Epithelial cell of esophagus (primary cell): ENCODE measurements around the gene KCNK7.
A peak's percentile ranks its signal among the peaks of the same experiment; 100 is the strongest.
"Not testable (repeated sequence)": the region's sequence is repeated elsewhere in the genome, so short reads cannot be mapped to it uniquely, and the experiment has no call there.

ENCODE experiments used
- DNase-seq: peaks from one replicate; pipeline ENCODE4 v3.0.0; 2010; ENCODE audit warnings: low read depth
- H3K4me3 ChIP-seq: 2 replicates; pipeline ENCODE4 v1.5.1; 2011; ENCODE audit warnings: mild to moderate bottlenecking, low read length, control low read depth
- TF ChIP-seq, protein P1 (sequence below): IDR thresholded peaks from 2 replicates; pipeline ENCODE4 v1.5.1; 2011; ENCODE audit warnings: low read depth, mild to moderate bottlenecking, low read length, control low read depth, inconsistent platforms; ENCODE audit not compliant: insufficient read depth; ENCODE audit errors: missing control alignments

KCNK7 gene

DNA sequence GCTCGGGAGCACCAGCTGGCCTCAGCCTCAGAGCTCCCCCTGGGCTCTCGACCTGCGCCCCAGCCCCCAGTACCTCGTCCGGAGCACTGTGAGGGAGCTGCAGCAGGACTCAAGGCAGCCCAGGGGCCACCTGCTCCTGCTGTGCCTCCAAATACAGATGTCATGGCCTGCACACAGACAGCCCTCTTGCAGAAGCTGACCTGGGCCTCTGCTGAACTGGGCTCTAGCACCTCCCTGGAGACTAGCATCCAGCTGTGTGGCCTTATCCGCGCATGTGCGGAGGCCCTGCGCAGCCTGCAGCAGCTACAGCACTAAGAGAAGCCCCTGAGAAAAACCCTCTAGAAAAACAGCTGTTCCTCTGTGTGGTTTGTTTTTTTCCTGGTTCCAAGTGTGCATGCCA, 24.2 kb downstream of the KCNK7 start:
- TF ChIP-seq, protein P1, sequence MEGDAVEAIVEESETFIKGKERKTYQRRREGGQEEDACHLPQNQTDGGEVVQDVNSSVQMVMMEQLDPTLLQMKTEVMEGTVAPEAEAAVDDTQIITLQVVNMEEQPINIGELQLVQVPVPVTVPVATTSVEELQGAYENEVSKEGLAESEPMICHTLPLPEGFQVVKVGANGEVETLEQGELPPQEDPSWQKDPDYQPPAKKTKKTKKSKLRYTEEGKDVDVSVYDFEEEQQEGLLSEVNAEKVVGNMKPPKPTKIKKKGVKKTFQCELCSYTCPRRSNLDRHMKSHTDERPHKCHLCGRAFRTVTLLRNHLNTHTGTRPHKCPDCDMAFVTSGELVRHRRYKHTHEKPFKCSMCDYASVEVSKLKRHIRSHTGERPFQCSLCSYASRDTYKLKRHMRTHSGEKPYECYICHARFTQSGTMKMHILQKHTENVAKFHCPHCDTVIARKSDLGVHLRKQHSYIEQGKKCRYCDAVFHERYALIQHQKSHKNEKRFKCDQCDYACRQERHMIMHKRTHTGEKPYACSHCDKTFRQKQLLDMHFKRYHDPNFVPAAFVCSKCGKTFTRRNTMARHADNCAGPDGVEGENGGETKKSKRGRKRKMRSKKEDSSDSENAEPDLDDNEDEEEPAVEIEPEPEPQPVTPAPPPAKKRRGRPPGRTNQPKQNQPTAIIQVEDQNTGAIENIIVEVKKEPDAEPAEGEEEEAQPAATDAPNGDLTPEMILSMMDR: no peak
- H3K4me3 ChIP-seq: peak overlapping the region; percentile 93
- DNase-seq: no peak

DNA sequence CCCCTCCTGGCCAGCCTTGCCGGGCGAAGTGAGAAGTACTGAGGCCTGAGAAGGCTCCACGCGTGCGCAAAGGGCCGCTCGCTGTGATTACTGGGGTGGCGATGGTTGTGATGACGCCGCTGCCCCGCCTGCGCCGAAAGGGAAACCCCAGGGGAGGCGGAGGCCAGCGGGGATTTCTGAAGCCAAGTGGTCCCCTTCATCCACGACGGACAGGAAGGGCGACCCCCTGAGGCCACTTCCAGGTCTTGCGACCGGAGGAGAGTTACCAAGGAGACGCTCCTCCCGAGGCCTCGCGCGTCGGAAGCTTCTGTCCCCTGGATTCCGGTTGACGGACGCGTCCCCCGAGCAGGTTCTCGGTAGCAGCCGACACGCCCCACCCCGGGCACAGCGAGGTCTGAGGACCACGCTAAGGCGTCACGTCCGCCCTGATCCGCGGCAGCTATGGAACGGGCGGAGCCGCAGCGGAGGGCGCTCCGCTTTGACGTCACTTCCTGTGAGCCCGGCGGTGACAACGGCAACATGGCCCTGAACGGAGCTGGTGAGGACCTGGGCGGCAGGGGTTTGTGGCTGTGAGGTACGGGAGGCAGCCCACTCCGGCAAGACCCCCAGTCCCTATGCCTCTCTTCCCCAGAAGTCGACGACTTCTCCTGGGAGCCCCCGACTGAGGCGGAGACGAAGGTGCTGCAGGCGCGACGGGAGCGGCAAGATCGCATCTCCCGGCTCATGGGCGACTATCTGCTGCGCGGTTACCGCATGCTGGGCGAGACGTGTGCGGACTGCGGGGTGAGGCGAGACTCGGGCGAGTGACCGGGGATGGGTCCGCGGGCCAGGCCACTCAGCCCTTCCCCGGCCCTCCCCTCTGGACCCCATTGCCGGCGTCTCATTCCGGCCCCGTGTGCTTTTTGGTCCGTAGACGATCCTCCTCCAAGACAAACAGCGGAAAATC, 25.4 kb downstream of the KCNK7 start, which contains the start of gene ZNRD2:
Gene ZNRD2, plus strand, starts transcription at position 505 of the 946 bp plus-strand sequence. Its CDS starts 15 bp downstream, at position 520.
- TF ChIP-seq, protein P1: peak; percentile 17
- peak; percentile 99 for DNase-seq
- H3K4me3 ChIP-seq: peak within 1 kb of the TSS; percentile 93

DNA sequence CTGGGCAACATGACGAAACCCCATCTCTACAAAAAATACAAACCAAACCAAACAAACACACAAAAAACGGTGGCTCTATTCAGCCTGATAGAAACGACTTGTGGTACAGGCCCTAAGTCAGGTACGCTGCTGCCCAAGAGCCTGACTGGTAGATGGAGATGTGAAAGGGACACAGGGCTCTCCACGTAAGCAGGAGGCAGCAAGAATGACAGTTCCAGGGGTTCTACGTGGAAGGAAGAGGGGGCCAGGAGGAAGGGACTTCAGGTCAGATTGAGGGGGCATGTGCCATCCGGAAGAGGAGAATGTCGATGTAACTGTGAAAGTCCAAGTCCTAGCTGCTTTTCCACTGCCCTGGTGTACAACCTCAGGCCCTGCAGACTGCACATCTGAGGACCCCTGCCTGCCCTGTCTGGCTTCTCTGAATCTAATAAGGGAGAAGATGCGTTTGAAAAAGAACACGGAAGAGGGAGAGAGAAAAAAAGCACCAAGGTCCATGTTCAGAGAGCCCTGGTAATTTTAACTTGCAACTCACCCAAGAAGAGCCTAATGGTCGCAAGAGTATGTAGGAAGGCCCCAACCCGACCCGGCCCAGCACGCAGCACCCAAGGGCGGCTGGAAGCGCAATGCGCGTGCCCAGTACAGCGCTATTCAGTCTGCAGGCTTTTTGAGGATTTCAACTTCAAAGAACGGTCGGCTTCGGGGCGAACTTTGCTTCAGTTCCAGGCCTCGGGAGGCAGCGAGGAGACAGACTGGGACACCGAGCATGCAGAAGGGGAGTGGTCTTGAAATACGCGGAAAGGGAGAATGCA, 26.2 kb downstream of the KCNK7 start:
- no peak for DNase-seq
- TF ChIP-seq, protein P1: no peak
- H3K4me3 ChIP-seq: peak overlapping the region; percentile 93

GRCh38 chr11:65565624-65566453, 29.8 kb downstream of the KCNK7 start:
- H3K4me3 ChIP-seq: no peak overlapping the region
- TF ChIP-seq, protein P1: no peak
- no peak for DNase-seq

GRCh38 chr11:65564879-65565559, 30.6 kb downstream of the KCNK7 start:
- not testable (repeated sequence) for H3K4me3 ChIP-seq, DNase-seq

GRCh38 chr11:65563601-65564000, 32.0 kb downstream of the KCNK7 start:
- H3K4me3 ChIP-seq: no peak overlapping the region
- no peak for DNase-seq
- TF ChIP-seq, protein P1: no peak
